Neural cell (in vitro differentiated cells): Measurements from ENCODE around the gene CCKAR. TPM values are rescaled to one million over a fixed set of nuclear protein-coding genes. Genes with fewer than 3 reads are reported as not detected.
A peak's percentile ranks its signal among the peaks of the same experiment; 100 is the strongest.

ENCODE experiments used
- H2AFZ ChIP-seq: fragments of 200-600, 300-800 bp; sonication (generic), shearing (Covaris generic); 2 replicates; pipeline ENCODE4 v1.6.0; 2014; ENCODE audit warnings: low read depth, mild to moderate bottlenecking, antibody characterized with exemption, low read length, moderate library complexity
- H3F3A ChIP-seq: fragments of 200-600 bp; shearing (Covaris generic); 2 replicates; pipeline ENCODE4 v1.6.1; 2016; ENCODE audit warnings: mild to moderate bottlenecking, moderate library complexity, mixed read lengths, antibody characterized with exemption, low read length; ENCODE audit not compliant: insufficient read depth, poor library complexity, severe bottlenecking
- H3K27ac ChIP-seq: fragments of 200-600, 300-800 bp; sonication (generic), shearing (Covaris generic); 2 replicates; pipeline ENCODE4 v1.5.1; 2014; ENCODE audit warnings: mild to moderate bottlenecking, low read length, moderate library complexity
- H3K27me3 ChIP-seq: fragments of 300-800, 200-600 bp; sonication (generic), shearing (Covaris generic); 2 replicates; pipeline ENCODE4 v1.6.0; 2014; ENCODE audit warnings: mild to moderate bottlenecking, low read depth, low read length, moderate library complexity; ENCODE audit not compliant: insufficient read depth
- H3K36me3 ChIP-seq: fragments of 300-800, 200-600 bp; sonication (generic), shearing (Covaris generic); 2 replicates; pipeline ENCODE4 v1.5.1; 2014; ENCODE audit warnings: mild to moderate bottlenecking, antibody characterized with exemption, low read length, moderate library complexity; ENCODE audit not compliant: insufficient read depth
- H3K4me2 ChIP-seq: fragments of 300-800, 200-600 bp; sonication (generic), shearing (Covaris generic); 2 replicates; pipeline ENCODE4 v1.6.0; 2014; ENCODE audit warnings: mild to moderate bottlenecking, low read length
- H3K4me3 ChIP-seq: fragments of 300-800, 200-600 bp; sonication (generic), shearing (Covaris generic); 2 replicates; pipeline ENCODE4 v1.5.1; 2014; ENCODE audit warnings: mild to moderate bottlenecking, low read length, moderate library complexity
- H3K79me2 ChIP-seq: fragments of 200-600 bp; shearing (Covaris generic); replicated peaks from 2 replicates; pipeline ENCODE4 v1.6.0; 2014; ENCODE audit warnings: mild to moderate bottlenecking, low read length, moderate library complexity; ENCODE audit not compliant: insufficient read depth
- H3K9ac ChIP-seq: fragments of 300-800, 200-600 bp; sonication (generic), shearing (Covaris generic); 2 replicates; pipeline ENCODE4 v1.6.1; 2016; ENCODE audit warnings: mild to moderate bottlenecking, low read length, mixed read lengths
- H3K9me2 ChIP-seq: fragments of 200-600 bp; shearing (Covaris generic); 2 replicates; pipeline ENCODE4 v1.6.1; 2016; ENCODE audit warnings: mild to moderate bottlenecking, low read length, mixed read lengths; ENCODE audit not compliant: insufficient read depth
- H3K9me3 ChIP-seq: fragments of 200-600, 300-800 bp; sonication (generic), shearing (Covaris generic); 2 replicates; pipeline ENCODE4 v1.6.1; 2016; ENCODE audit warnings: mild to moderate bottlenecking, mixed run types, low read length, moderate library complexity, mixed read lengths
- H4K20me1 ChIP-seq: fragments of 200-600 bp; shearing (Covaris generic); 2 replicates; pipeline ENCODE4 v1.6.1; 2016; ENCODE audit warnings: mild to moderate bottlenecking, mixed run types; ENCODE audit not compliant: insufficient read depth
- EP300 ChIP-seq: fragments of 450-650 bp; conservative IDR thresholded peaks from 2 replicates; pipeline ENCODE4 v1.6.1; 2014; ENCODE audit warnings: antibody characterized with exemption, mild to moderate bottlenecking, moderate library complexity; ENCODE audit not compliant: poor library complexity, severe bottlenecking
- EZH2 ChIP-seq: fragments of 200-600, 300-800 bp; shearing (Covaris generic), sonication (generic); IDR thresholded peaks from 2 replicates; pipeline ENCODE4 v1.6.1; 2014; ENCODE audit warnings: antibody characterized with exemption, low read length, borderline replicate concordance, mild to moderate bottlenecking; ENCODE audit not compliant: insufficient read depth, poor library complexity, severe bottlenecking
- MXI1 ChIP-seq: fragments of 450-650 bp; conservative IDR thresholded peaks from 2 replicates; pipeline ENCODE4 v1.6.1; 2014; ENCODE audit warnings: antibody characterized with exemption, mild to moderate bottlenecking; ENCODE audit not compliant: poor library complexity, severe bottlenecking
- POLR2AphosphoS5 ChIP-seq: IDR thresholded peaks from 2 replicates; pipeline ENCODE4 v1.6.1; 2012
- RAD21 ChIP-seq: fragments of 450-650 bp; conservative IDR thresholded peaks from 2 replicates; pipeline ENCODE4 v1.6.1; 2014; ENCODE audit warnings: antibody characterized with exemption, mild to moderate bottlenecking, moderate library complexity
- REST ChIP-seq: IDR thresholded peaks from 2 replicates; pipeline ENCODE4 v1.6.1; 2012; ENCODE audit warnings: borderline replicate concordance
- SMC3 ChIP-seq: fragments of 450-650 bp; conservative IDR thresholded peaks from 2 replicates; pipeline ENCODE4 v1.6.1; 2014; ENCODE audit warnings: antibody characterized with exemption, mild to moderate bottlenecking, moderate library complexity; ENCODE audit not compliant: poor library complexity
- TAF1 ChIP-seq: IDR thresholded peaks from 2 replicates; pipeline ENCODE4 v1.6.1; 2012; ENCODE audit warnings: low read depth
- polyA plus RNA-seq: library from polyadenylated mRNA; depleted of rRNA; stranded (reverse); fragments of >200 nt; gene quantifications from 2 replicates; pipeline ENCODE4 v1.2.3, GENCODE V29; 2014
- TF ChIP-seq, protein P1 (sequence below): fragments of 450-650 bp; IDR thresholded peaks from 2 replicates; pipeline ENCODE4 v1.5.1; 2014; ENCODE audit warnings: antibody characterized with exemption, mild to moderate bottlenecking, moderate library complexity; ENCODE audit not compliant: poor library complexity, severe bottlenecking

The CCKAR gene
- polyA plus RNA-seq, 1 donor from 2014 or later, result not detected

DNA sequence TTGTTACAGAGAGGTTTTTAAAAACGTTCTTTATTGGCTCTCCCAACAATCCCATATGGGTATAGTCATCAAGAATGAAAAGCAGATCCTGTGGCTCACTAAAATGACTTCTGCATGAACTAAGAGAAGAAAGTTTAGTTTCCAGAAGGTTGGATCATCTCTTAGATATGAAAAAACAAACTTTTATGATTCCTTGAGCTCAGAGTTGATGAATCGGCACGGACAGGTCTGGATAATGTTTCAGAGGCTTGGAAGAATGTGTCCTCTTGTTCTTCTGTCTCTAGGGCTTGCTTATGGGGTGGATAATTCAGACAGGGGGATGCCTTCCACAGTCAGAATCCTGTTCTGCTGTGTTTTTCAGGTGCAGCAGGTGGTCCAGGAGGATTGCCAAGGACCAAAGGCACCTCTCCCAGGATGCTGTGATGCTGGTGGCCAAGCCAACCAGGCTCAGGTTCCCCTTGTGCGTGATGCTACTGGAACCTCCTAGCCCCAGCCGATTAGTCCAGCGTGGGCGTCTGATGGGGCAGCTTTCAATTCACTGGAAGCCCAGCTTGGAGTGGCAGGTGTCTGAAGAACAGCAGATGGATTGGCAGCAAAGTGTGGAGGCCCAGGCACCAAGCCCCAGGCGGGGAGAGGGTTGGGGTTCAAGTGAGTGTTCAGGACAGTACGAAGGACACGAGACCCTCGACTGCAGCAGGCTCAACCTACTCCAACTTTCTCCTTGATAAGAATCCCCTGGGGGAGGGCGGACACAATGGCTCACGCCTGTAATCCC lies 30.3 kb downstream of the CCKAR start:
- no peaks in the 10 kb centered on the region for H3K9me3 ChIP-seq
- no peaks in the 10 kb centered on the region for H3K9me2 ChIP-seq
- no peaks in the 10 kb centered on the region for H3K27me3 ChIP-seq
- H2AFZ ChIP-seq, result no peak overlapping the region
- H3K36me3 ChIP-seq, result no peaks in the 10 kb centered on the region
- no peaks in the 10 kb centered on the region for H3F3A ChIP-seq
- H3K27ac ChIP-seq, result no peak overlapping the region
- no peak for TF ChIP-seq RAD21
- no peak for TF ChIP-seq REST
- no peak for TF ChIP-seq EZH2
- TF ChIP-seq EP300, result no peak
- TF ChIP-seq TAF1, result no peak
- no peak for TF ChIP-seq POLR2AphosphoS5
- TF ChIP-seq, protein P1, sequence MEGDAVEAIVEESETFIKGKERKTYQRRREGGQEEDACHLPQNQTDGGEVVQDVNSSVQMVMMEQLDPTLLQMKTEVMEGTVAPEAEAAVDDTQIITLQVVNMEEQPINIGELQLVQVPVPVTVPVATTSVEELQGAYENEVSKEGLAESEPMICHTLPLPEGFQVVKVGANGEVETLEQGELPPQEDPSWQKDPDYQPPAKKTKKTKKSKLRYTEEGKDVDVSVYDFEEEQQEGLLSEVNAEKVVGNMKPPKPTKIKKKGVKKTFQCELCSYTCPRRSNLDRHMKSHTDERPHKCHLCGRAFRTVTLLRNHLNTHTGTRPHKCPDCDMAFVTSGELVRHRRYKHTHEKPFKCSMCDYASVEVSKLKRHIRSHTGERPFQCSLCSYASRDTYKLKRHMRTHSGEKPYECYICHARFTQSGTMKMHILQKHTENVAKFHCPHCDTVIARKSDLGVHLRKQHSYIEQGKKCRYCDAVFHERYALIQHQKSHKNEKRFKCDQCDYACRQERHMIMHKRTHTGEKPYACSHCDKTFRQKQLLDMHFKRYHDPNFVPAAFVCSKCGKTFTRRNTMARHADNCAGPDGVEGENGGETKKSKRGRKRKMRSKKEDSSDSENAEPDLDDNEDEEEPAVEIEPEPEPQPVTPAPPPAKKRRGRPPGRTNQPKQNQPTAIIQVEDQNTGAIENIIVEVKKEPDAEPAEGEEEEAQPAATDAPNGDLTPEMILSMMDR, result no peak
- no peak for TF ChIP-seq MXI1
- no peak for TF ChIP-seq SMC3
- no peaks in the 10 kb centered on the region for H3K79me2 ChIP-seq
- H4K20me1 ChIP-seq, result no peaks in the 10 kb centered on the region
- H3K4me2 ChIP-seq, result no peak overlapping the region
- no peak overlapping the region for H3K9ac ChIP-seq
- no peak overlapping the region for H3K4me3 ChIP-seq

DNA sequence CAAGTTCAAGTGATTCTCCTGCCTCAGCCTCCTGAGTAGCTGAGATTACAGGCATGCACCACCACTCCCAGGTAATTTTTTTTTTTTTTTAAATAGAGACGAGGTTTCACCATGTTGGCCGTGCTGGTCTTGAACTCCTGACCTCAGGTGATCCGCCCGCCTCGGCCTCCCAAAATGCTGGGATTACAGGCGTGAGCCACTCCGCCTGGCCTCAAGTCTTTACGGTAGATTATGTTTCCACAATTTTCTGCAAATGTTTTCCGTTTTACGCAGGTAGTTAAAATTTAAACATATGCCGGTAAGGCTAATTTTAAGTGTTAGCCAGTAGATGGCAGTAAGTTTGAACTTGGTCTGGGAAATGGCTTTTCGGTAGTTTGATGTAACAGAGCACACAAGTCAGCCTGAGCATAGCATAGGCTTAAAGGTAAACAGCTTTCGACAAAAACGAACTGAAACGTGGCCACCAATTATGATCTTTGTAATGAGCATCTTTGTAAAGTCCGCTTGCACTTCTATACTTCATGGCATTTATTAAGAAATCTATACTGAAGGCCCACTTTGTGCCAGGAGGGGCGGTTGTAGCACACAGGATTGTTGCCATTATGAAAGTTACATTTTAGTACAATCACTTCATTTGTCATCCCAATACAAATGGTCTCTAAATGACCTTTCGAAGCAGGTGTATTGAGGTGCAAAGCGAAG lies 31.1 kb downstream of the CCKAR start:
- H3K9ac ChIP-seq, result no peak overlapping the region
- H3K4me2 ChIP-seq, result no peak overlapping the region
- H2AFZ ChIP-seq, result no peak overlapping the region

More for the DNA sequence above, 31.1 kb downstream of the CCKAR start:
- Histone ChIP-seq H3K27me3 (no peaks in the 10 kb centered on the region), H3K27ac (no peak overlapping the region), H3F3A (no peaks in the 10 kb centered on the region), H4K20me1 (no peaks in the 10 kb centered on the region), H3K9me2 (no peaks in the 10 kb centered on the region), H3K9me3 (no peaks in the 10 kb centered on the region), H3K4me3 (no peak overlapping the region), H3K36me3 (no peaks in the 10 kb centered on the region), H3K79me2 (no peaks in the 10 kb centered on the region)
- TF ChIP-seq EZH2, result no peak
- TF ChIP-seq EP300, result no peak
- TF ChIP-seq SMC3, result peak; percentile 84
- TF ChIP-seq MXI1, result no peak
- no peak for TF ChIP-seq TAF1
- no peak for TF ChIP-seq REST
- no peak for TF ChIP-seq POLR2AphosphoS5
- TF ChIP-seq, protein P1, result peak; percentile 79
- TF ChIP-seq RAD21, result peak; percentile 78
